DND-41 (cell line): ENCODE results near the gene BATF.

ENCODE experiments used
- EZH2 ChIP-seq: IDR thresholded peaks from 3 replicates; pipeline ENCODE4 v1.6.1; 2012; ENCODE audit warnings: borderline replicate concordance, low read depth, mild to moderate bottlenecking, moderate library complexity, low read length, inconsistent platforms; ENCODE audit not compliant: severe bottlenecking
- TF ChIP-seq, protein P1 (sequence below): IDR thresholded peaks from 2 replicates; pipeline ENCODE4 v1.5.1; 2012; ENCODE audit warnings: borderline replicate concordance, low read length, moderate library complexity, mild to moderate bottlenecking; ENCODE audit not compliant: poor library complexity, severe bottlenecking; ENCODE audit errors: extremely low read depth

DNA sequence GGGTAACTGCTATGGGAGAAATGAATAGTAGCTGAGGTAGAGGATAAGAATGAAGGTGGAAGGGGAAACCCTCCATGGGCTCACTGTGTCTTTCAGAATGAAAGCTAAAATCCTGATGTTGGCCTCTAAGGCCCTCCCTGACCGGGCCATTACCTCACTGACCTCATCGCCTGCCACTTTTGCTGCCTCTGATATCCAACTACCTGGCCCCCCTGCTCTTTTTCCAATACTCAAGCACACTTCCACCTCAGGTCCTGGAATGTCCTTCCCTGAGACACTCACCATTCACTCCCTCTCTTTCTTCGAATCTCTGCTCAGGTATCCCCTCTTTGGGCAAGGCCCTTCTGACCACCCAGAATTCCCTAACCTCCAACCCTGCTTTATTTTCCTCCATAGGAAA lies 1.4 kb upstream of the BATF start:
- TF ChIP-seq, protein P1, sequence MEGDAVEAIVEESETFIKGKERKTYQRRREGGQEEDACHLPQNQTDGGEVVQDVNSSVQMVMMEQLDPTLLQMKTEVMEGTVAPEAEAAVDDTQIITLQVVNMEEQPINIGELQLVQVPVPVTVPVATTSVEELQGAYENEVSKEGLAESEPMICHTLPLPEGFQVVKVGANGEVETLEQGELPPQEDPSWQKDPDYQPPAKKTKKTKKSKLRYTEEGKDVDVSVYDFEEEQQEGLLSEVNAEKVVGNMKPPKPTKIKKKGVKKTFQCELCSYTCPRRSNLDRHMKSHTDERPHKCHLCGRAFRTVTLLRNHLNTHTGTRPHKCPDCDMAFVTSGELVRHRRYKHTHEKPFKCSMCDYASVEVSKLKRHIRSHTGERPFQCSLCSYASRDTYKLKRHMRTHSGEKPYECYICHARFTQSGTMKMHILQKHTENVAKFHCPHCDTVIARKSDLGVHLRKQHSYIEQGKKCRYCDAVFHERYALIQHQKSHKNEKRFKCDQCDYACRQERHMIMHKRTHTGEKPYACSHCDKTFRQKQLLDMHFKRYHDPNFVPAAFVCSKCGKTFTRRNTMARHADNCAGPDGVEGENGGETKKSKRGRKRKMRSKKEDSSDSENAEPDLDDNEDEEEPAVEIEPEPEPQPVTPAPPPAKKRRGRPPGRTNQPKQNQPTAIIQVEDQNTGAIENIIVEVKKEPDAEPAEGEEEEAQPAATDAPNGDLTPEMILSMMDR, result no peak
- no peak for TF ChIP-seq EZH2
